Neural cell (in vitro differentiated cells): Measurements from ENCODE around the gene NUDT8. TPM values are rescaled to one million over a fixed set of nuclear protein-coding genes. Genes with fewer than 3 reads are reported as not detected.

Source experiments
- H2AFZ ChIP-seq: fragments of 200-600, 300-800 bp; sonication (generic), shearing (Covaris generic); 2 replicates; pipeline ENCODE4 v1.6.0; 2014; ENCODE audit warnings: low read depth, mild to moderate bottlenecking, antibody characterized with exemption, low read length, moderate library complexity
- H3F3A ChIP-seq: fragments of 200-600 bp; shearing (Covaris generic); 2 replicates; pipeline ENCODE4 v1.6.1; 2016; ENCODE audit warnings: mild to moderate bottlenecking, moderate library complexity, mixed read lengths, antibody characterized with exemption, low read length; ENCODE audit not compliant: insufficient read depth, poor library complexity, severe bottlenecking
- H3K27ac ChIP-seq: fragments of 200-600, 300-800 bp; sonication (generic), shearing (Covaris generic); 2 replicates; pipeline ENCODE4 v1.5.1; 2014; ENCODE audit warnings: mild to moderate bottlenecking, low read length, moderate library complexity
- H3K27me3 ChIP-seq: fragments of 300-800, 200-600 bp; sonication (generic), shearing (Covaris generic); 2 replicates; pipeline ENCODE4 v1.6.0; 2014; ENCODE audit warnings: mild to moderate bottlenecking, low read depth, low read length, moderate library complexity; ENCODE audit not compliant: insufficient read depth
- H3K36me3 ChIP-seq: fragments of 300-800, 200-600 bp; sonication (generic), shearing (Covaris generic); 2 replicates; pipeline ENCODE4 v1.5.1; 2014; ENCODE audit warnings: mild to moderate bottlenecking, antibody characterized with exemption, low read length, moderate library complexity; ENCODE audit not compliant: insufficient read depth
- H3K4me2 ChIP-seq: fragments of 300-800, 200-600 bp; sonication (generic), shearing (Covaris generic); 2 replicates; pipeline ENCODE4 v1.6.0; 2014; ENCODE audit warnings: mild to moderate bottlenecking, low read length
- H3K4me3 ChIP-seq: fragments of 300-800, 200-600 bp; sonication (generic), shearing (Covaris generic); 2 replicates; pipeline ENCODE4 v1.5.1; 2014; ENCODE audit warnings: mild to moderate bottlenecking, low read length, moderate library complexity
- H3K79me2 ChIP-seq: fragments of 200-600 bp; shearing (Covaris generic); replicated peaks from 2 replicates; pipeline ENCODE4 v1.6.0; 2014; ENCODE audit warnings: mild to moderate bottlenecking, low read length, moderate library complexity; ENCODE audit not compliant: insufficient read depth
- H3K9ac ChIP-seq: fragments of 300-800, 200-600 bp; sonication (generic), shearing (Covaris generic); 2 replicates; pipeline ENCODE4 v1.6.1; 2016; ENCODE audit warnings: mild to moderate bottlenecking, low read length, mixed read lengths
- H3K9me2 ChIP-seq: fragments of 200-600 bp; shearing (Covaris generic); 2 replicates; pipeline ENCODE4 v1.6.1; 2016; ENCODE audit warnings: mild to moderate bottlenecking, low read length, mixed read lengths; ENCODE audit not compliant: insufficient read depth
- H3K9me3 ChIP-seq: fragments of 200-600, 300-800 bp; sonication (generic), shearing (Covaris generic); 2 replicates; pipeline ENCODE4 v1.6.1; 2016; ENCODE audit warnings: mild to moderate bottlenecking, mixed run types, low read length, moderate library complexity, mixed read lengths
- H4K20me1 ChIP-seq: fragments of 200-600 bp; shearing (Covaris generic); 2 replicates; pipeline ENCODE4 v1.6.1; 2016; ENCODE audit warnings: mild to moderate bottlenecking, mixed run types; ENCODE audit not compliant: insufficient read depth
- EP300 ChIP-seq: fragments of 450-650 bp; conservative IDR thresholded peaks from 2 replicates; pipeline ENCODE4 v1.6.1; 2014; ENCODE audit warnings: antibody characterized with exemption, mild to moderate bottlenecking, moderate library complexity; ENCODE audit not compliant: poor library complexity, severe bottlenecking
- EZH2 ChIP-seq: fragments of 200-600, 300-800 bp; shearing (Covaris generic), sonication (generic); IDR thresholded peaks from 2 replicates; pipeline ENCODE4 v1.6.1; 2014; ENCODE audit warnings: antibody characterized with exemption, low read length, borderline replicate concordance, mild to moderate bottlenecking; ENCODE audit not compliant: insufficient read depth, poor library complexity, severe bottlenecking
- MXI1 ChIP-seq: fragments of 450-650 bp; conservative IDR thresholded peaks from 2 replicates; pipeline ENCODE4 v1.6.1; 2014; ENCODE audit warnings: antibody characterized with exemption, mild to moderate bottlenecking; ENCODE audit not compliant: poor library complexity, severe bottlenecking
- POLR2AphosphoS5 ChIP-seq: IDR thresholded peaks from 2 replicates; pipeline ENCODE4 v1.6.1; 2012
- RAD21 ChIP-seq: fragments of 450-650 bp; conservative IDR thresholded peaks from 2 replicates; pipeline ENCODE4 v1.6.1; 2014; ENCODE audit warnings: antibody characterized with exemption, mild to moderate bottlenecking, moderate library complexity
- SMC3 ChIP-seq: fragments of 450-650 bp; conservative IDR thresholded peaks from 2 replicates; pipeline ENCODE4 v1.6.1; 2014; ENCODE audit warnings: antibody characterized with exemption, mild to moderate bottlenecking, moderate library complexity; ENCODE audit not compliant: poor library complexity
- TAF1 ChIP-seq: IDR thresholded peaks from 2 replicates; pipeline ENCODE4 v1.6.1; 2012; ENCODE audit warnings: low read depth
- polyA plus RNA-seq: library from polyadenylated mRNA; depleted of rRNA; stranded (reverse); fragments of >200 nt; gene quantifications from 2 replicates; pipeline ENCODE4 v1.2.3, GENCODE V29; 2014
- TF ChIP-seq, protein P1 (sequence below): IDR thresholded peaks from 2 replicates; pipeline ENCODE4 v1.6.1; 2012; ENCODE audit warnings: borderline replicate concordance
- TF ChIP-seq, protein P2 (sequence below): fragments of 450-650 bp; IDR thresholded peaks from 2 replicates; pipeline ENCODE4 v1.5.1; 2014; ENCODE audit warnings: antibody characterized with exemption, mild to moderate bottlenecking, moderate library complexity; ENCODE audit not compliant: poor library complexity, severe bottlenecking

Gene NUDT8
- polyA plus RNA-seq, 1 donor from 2014 or later, result not detected

DNA sequence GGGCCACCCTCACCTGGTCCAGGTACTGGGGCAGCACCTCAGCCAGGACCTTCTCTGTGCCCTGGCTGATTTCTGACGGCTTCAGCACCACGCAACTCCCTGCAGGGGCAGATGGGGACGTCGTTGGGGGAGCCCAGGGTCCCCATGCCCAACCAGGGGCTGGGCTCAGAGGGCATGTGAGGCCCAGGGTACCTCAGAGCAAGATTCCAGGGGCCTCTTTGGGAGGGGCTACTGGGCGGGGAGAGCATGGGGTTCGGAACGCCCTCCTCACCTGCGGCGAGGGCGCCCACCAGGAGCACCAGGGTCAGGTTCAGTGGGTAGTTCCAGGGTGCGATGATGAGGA is 36.5 kb upstream of the NUDT8 start:
- TF ChIP-seq TAF1 (no peak), MXI1 (no peak), RAD21 (no peak), EP300 (no peak), EZH2 (no peak), SMC3 (no peak), POLR2AphosphoS5 (no peak)
- TF ChIP-seq, protein P1, sequence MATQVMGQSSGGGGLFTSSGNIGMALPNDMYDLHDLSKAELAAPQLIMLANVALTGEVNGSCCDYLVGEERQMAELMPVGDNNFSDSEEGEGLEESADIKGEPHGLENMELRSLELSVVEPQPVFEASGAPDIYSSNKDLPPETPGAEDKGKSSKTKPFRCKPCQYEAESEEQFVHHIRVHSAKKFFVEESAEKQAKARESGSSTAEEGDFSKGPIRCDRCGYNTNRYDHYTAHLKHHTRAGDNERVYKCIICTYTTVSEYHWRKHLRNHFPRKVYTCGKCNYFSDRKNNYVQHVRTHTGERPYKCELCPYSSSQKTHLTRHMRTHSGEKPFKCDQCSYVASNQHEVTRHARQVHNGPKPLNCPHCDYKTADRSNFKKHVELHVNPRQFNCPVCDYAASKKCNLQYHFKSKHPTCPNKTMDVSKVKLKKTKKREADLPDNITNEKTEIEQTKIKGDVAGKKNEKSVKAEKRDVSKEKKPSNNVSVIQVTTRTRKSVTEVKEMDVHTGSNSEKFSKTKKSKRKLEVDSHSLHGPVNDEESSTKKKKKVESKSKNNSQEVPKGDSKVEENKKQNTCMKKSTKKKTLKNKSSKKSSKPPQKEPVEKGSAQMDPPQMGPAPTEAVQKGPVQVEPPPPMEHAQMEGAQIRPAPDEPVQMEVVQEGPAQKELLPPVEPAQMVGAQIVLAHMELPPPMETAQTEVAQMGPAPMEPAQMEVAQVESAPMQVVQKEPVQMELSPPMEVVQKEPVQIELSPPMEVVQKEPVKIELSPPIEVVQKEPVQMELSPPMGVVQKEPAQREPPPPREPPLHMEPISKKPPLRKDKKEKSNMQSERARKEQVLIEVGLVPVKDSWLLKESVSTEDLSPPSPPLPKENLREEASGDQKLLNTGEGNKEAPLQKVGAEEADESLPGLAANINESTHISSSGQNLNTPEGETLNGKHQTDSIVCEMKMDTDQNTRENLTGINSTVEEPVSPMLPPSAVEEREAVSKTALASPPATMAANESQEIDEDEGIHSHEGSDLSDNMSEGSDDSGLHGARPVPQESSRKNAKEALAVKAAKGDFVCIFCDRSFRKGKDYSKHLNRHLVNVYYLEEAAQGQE, result no peak
- TF ChIP-seq, protein P2, sequence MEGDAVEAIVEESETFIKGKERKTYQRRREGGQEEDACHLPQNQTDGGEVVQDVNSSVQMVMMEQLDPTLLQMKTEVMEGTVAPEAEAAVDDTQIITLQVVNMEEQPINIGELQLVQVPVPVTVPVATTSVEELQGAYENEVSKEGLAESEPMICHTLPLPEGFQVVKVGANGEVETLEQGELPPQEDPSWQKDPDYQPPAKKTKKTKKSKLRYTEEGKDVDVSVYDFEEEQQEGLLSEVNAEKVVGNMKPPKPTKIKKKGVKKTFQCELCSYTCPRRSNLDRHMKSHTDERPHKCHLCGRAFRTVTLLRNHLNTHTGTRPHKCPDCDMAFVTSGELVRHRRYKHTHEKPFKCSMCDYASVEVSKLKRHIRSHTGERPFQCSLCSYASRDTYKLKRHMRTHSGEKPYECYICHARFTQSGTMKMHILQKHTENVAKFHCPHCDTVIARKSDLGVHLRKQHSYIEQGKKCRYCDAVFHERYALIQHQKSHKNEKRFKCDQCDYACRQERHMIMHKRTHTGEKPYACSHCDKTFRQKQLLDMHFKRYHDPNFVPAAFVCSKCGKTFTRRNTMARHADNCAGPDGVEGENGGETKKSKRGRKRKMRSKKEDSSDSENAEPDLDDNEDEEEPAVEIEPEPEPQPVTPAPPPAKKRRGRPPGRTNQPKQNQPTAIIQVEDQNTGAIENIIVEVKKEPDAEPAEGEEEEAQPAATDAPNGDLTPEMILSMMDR, result no peak
- no peak overlapping the region for H2AFZ ChIP-seq
- H3K79me2 ChIP-seq, result no peaks in the 10 kb centered on the region
- no peak overlapping the region for H3K4me2 ChIP-seq
- no peaks in the 10 kb centered on the region for H3K9me3 ChIP-seq
- no peaks in the 10 kb centered on the region for H4K20me1 ChIP-seq
- no peak overlapping the region for H3K4me3 ChIP-seq
- no peak overlapping the region for H3K9ac ChIP-seq
- H3K36me3 ChIP-seq, result no peaks in the 10 kb centered on the region
- H3K9me2 ChIP-seq, result no peaks in the 10 kb centered on the region
- H3K27me3 ChIP-seq, result no peaks in the 10 kb centered on the region
- no peaks in the 10 kb centered on the region for H3F3A ChIP-seq
- H3K27ac ChIP-seq, result no peak overlapping the region

DNA sequence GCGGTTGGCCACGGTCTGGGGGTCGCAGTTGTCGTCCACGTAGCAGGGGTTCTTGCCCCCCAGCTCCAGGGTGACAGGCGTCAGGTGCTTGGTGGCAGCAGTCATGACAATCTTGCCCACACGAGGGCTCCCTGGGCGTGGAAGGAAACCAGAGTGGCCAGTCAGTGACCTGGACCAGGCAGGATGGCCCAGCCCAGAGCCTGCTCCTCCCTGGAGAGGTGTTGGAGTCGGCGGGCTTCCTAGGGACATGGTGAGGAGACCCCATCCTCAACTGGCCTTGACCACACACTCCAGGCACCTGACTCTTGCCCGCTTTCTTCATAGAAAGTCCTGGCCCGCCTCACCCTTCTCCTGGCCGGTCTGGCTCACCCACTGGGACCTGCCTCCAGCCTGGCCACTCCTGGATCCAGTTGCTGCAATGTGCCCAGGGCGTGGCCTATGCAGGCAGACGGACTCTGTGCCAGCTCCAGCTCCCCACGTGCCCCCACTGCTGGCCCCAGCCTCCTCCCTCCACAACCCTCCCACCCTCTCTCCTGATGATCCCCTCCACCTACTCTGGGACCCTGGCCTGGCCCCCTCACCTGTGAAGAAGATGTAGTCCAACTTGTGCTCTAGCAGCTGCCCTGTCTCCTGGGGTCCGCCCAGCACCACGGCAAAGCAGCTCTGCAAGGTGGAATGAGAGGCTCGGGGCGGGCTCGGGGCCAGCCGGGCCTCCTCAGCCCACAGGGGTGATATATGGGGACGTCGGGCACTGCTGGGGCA is 36.0 kb upstream of the NUDT8 start:
- no peak for TF ChIP-seq POLR2AphosphoS5
- TF ChIP-seq, protein P1, result no peak
- TF ChIP-seq MXI1, result no peak
- TF ChIP-seq RAD21, result no peak
- TF ChIP-seq, protein P2, result no peak
- no peak for TF ChIP-seq EZH2
- TF ChIP-seq TAF1, result no peak
- no peak for TF ChIP-seq SMC3
- no peak for TF ChIP-seq EP300
- no peak overlapping the region for H3K27ac ChIP-seq
- no peak overlapping the region for H3K4me2 ChIP-seq
- H3K9me2 ChIP-seq, result no peaks in the 10 kb centered on the region
- no peaks in the 10 kb centered on the region for H4K20me1 ChIP-seq
- H3K4me3 ChIP-seq, result no peak overlapping the region
- no peaks in the 10 kb centered on the region for H3F3A ChIP-seq
- H3K79me2 ChIP-seq, result no peaks in the 10 kb centered on the region
- H3K27me3 ChIP-seq, result no peaks in the 10 kb centered on the region
- H3K9me3 ChIP-seq, result no peaks in the 10 kb centered on the region
- H3K36me3 ChIP-seq, result no peaks in the 10 kb centered on the region
- H3K9ac ChIP-seq, result no peak overlapping the region
- no peak overlapping the region for H2AFZ ChIP-seq
